Measurements from ENCODE around the gene CD80. TPM values are rescaled to one million over a fixed set of nuclear protein-coding genes. Genes with fewer than 3 reads are reported as not detected.

The CD80 gene
- total and polyA plus RNA-seq, 2 donors, result 3.3 to 6.2 TPM

DNA sequence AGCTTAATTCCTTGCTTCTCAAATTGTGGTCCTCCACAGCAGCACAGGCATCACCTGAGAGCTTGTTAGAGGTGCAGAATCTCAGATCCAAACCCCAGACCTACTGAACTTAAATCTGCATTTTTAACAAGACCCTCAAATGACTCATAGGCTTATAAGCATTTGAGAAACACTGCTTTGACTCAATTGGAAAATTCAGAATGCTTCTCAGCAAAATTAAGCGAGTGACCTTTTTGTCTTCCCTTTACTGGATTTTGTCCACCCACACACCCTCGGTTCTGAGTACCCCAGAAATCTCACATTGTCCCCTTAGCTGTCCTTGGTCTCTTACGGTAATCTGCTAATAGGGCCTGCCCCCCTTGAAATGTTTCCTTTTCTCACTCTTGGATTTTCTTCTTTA, 17.9 kb downstream of the CD80 start:
- Histone ChIP-seq H3K27ac (ENCODE audit: low read depth in 1 of 2, low read length in 1 of 2) (no peak overlapping the region), H3K4me1 (ENCODE audit: control insufficient read depth in 2 of 2, insufficient read depth in 2 of 2, low read length in 2 of 2) (no peaks in the 10 kb centered on the region), H3K27me3 (ENCODE audit: control insufficient read depth in 2 of 2, insufficient read depth in 1 of 2, low read length in 1 of 2) (no peaks in the 10 kb centered on the region), H3K4me3 (ENCODE audit: low read length in 2 of 2) (no peak overlapping the region), H3K36me3 (ENCODE audit: control insufficient read depth in 2 of 2, insufficient read depth in 2 of 2, low read length in 1 of 2) (no peaks in the 10 kb centered on the region), H3K9me3 (ENCODE audit: control insufficient read depth in 2 of 2, insufficient read depth in 1 of 2, low read length in 1 of 2) (no peaks in the 10 kb centered on the region)
- 95% methylated on average over 3 of the region's 3 CpGs for WGBS
- DNase-seq (ENCODE audit: low read depth in 6 of 9, low spot score in 9 of 9), result no peak

- Histone ChIP-seq H3K27me3 (ENCODE audit: control insufficient read depth in 2 of 2, insufficient read depth in 1 of 2, low read length in 1 of 2) (no peaks in the 10 kb centered on the region), H3K9me3 (ENCODE audit: control insufficient read depth in 2 of 2, insufficient read depth in 1 of 2, low read length in 1 of 2) (no peaks in the 10 kb centered on the region), H3K27ac (ENCODE audit: low read depth in 1 of 2, low read length in 1 of 2) (no peak overlapping the region), H3K4me1 (ENCODE audit: control insufficient read depth in 2 of 2, insufficient read depth in 2 of 2, low read length in 2 of 2) (no peaks in the 10 kb centered on the region), H3K4me3 (ENCODE audit: low read length in 2 of 2) (no peak overlapping the region), H3K36me3 (ENCODE audit: control insufficient read depth in 2 of 2, insufficient read depth in 2 of 2, low read length in 1 of 2) (no peaks in the 10 kb centered on the region)
- 97% methylated on average over 1 of the region's 1 CpG for WGBS
- DNase-seq (ENCODE audit: low read depth in 6 of 9, low spot score in 9 of 9), result no peak
Observed at GRCh38 chr3:119538772-119539171, 20.6 kb downstream of the CD80 start.

DNA sequence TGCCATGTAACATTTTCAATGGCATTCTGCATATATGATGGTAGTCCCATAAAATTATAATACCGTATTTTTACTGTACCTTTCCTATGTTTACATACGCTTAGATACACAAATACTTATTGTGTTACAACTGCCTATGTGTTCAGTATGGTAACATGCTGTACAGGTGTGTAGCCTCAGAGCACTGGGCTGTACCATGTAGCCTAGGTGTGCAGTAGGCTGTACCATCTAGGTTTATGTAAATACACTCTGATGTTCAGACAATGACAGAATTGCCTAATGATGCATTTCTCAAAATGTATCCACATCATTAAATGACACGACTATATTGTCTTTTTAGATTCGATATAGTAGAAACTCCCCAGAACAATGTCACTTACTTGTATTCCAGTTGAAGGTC, 22.7 kb downstream of the CD80 start:
- no peak overlapping the region for H3K4me3 ChIP-seq (ENCODE audit: low read length in 2 of 2)
- no peak overlapping the region for H3K27ac ChIP-seq (ENCODE audit: low read depth in 1 of 2, low read length in 1 of 2)
- no peak for DNase-seq (ENCODE audit: low read depth in 6 of 9, low spot score in 9 of 9)
- no peaks in the 10 kb centered on the region for H3K9me3 ChIP-seq (ENCODE audit: control insufficient read depth in 2 of 2, insufficient read depth in 1 of 2, low read length in 1 of 2)
- whole genome bisulfite sequencing, result 98% methylated on average over 4 of the region's 4 CpGs
- no peaks in the 10 kb centered on the region for H3K27me3 ChIP-seq (ENCODE audit: control insufficient read depth in 2 of 2, insufficient read depth in 1 of 2, low read length in 1 of 2)
- H3K4me1 ChIP-seq (ENCODE audit: control insufficient read depth in 2 of 2, insufficient read depth in 2 of 2, low read length in 2 of 2), result no peaks in the 10 kb centered on the region
- H3K36me3 ChIP-seq (ENCODE audit: control insufficient read depth in 2 of 2, insufficient read depth in 2 of 2, low read length in 1 of 2), result no peaks in the 10 kb centered on the region

GRCh38 chr3:119534296-119534695, 25.1 kb downstream of the CD80 start:
- Histone ChIP-seq H3K9me3 (ENCODE audit: control insufficient read depth in 2 of 2, insufficient read depth in 1 of 2, low read length in 1 of 2) (no peaks in the 10 kb centered on the region), H3K27ac (ENCODE audit: low read depth in 1 of 2, low read length in 1 of 2) (no peak overlapping the region), H3K36me3 (ENCODE audit: control insufficient read depth in 2 of 2, insufficient read depth in 2 of 2, low read length in 1 of 2) (no peaks in the 10 kb centered on the region), H3K4me1 (ENCODE audit: control insufficient read depth in 2 of 2, insufficient read depth in 2 of 2, low read length in 2 of 2) (no peaks in the 10 kb centered on the region), H3K27me3 (ENCODE audit: control insufficient read depth in 2 of 2, insufficient read depth in 1 of 2, low read length in 1 of 2) (no peaks in the 10 kb centered on the region), H3K4me3 (ENCODE audit: low read length in 2 of 2) (no peak overlapping the region)
- DNase-seq (ENCODE audit: low read depth in 6 of 9, low spot score in 9 of 9), result no peak
- WGBS, result 100% methylated on average over 1 of the region's 1 CpG

GRCh38 chr3:119531151-119531550, 28.3 kb downstream of the CD80 start:
- Histone ChIP-seq H3K27ac (ENCODE audit: low read depth in 1 of 2, low read length in 1 of 2) (no peak overlapping the region), H3K27me3 (ENCODE audit: control insufficient read depth in 2 of 2, insufficient read depth in 1 of 2, low read length in 1 of 2) (no peaks in the 10 kb centered on the region), H3K9me3 (ENCODE audit: control insufficient read depth in 2 of 2, insufficient read depth in 1 of 2, low read length in 1 of 2) (no peaks in the 10 kb centered on the region), H3K36me3 (ENCODE audit: control insufficient read depth in 2 of 2, insufficient read depth in 2 of 2, low read length in 1 of 2) (no peaks in the 10 kb centered on the region), H3K4me1 (ENCODE audit: control insufficient read depth in 2 of 2, insufficient read depth in 2 of 2, low read length in 2 of 2) (no peaks in the 10 kb centered on the region), H3K4me3 (ENCODE audit: low read length in 2 of 2) (no peak overlapping the region)
- no peak for DNase-seq (ENCODE audit: low read depth in 6 of 9, low spot score in 9 of 9)
- 96% methylated on average over 4 of the region's 4 CpGs for WGBS

DNA sequence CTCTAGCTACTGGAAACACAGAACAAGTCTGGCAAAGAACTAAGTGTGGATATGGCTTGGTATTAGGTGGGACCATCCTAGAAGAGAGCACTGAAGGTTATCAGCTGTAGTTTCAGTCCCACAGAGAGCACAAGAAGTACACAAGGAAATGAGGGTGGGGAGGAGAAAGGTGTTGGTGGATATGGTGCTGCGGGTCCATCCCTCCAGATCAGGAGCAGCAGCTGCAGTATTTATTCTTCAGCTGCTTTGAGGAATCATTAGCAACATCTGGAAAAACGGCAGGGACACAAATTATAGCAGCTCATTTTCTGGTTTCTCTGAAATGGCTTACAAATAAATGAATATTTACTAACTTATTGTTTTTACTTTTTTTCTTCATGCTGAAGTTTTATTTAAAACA, 29.0 kb downstream of the CD80 start:
- no peak for DNase-seq (ENCODE audit: low read depth in 6 of 9, low spot score in 9 of 9)
- Histone ChIP-seq H3K9me3 (ENCODE audit: control insufficient read depth in 2 of 2, insufficient read depth in 1 of 2, low read length in 1 of 2) (no peaks in the 10 kb centered on the region), H3K36me3 (ENCODE audit: control insufficient read depth in 2 of 2, insufficient read depth in 2 of 2, low read length in 1 of 2) (no peaks in the 10 kb centered on the region), H3K27me3 (ENCODE audit: control insufficient read depth in 2 of 2, insufficient read depth in 1 of 2, low read length in 1 of 2) (no peaks in the 10 kb centered on the region), H3K4me3 (ENCODE audit: low read length in 2 of 2) (no peak overlapping the region), H3K4me1 (ENCODE audit: control insufficient read depth in 2 of 2, insufficient read depth in 2 of 2, low read length in 2 of 2) (no peaks in the 10 kb centered on the region), H3K27ac (ENCODE audit: low read depth in 1 of 2, low read length in 1 of 2) (no peak overlapping the region)
- WGBS, result 97% methylated on average over 2 of the region's 2 CpGs

GRCh38 chr3:119529883-119530282, 29.5 kb downstream of the CD80 start:
- H3K4me3 ChIP-seq (ENCODE audit: low read length in 2 of 2), result no peak overlapping the region

GRCh38 chr3:119527714-119528113, 31.7 kb downstream of the CD80 start:
- H3K4me1 ChIP-seq (ENCODE audit: control insufficient read depth in 2 of 2, insufficient read depth in 2 of 2, low read length in 2 of 2), result no peaks in the 10 kb centered on the region
- WGBS, result 98% methylated on average over 5 of the region's 5 CpGs
- DNase-seq (ENCODE audit: low read depth in 6 of 9, low spot score in 9 of 9), result no peak
- no peaks in the 10 kb centered on the region for H3K27me3 ChIP-seq (ENCODE audit: control insufficient read depth in 2 of 2, insufficient read depth in 1 of 2, low read length in 1 of 2)
- H3K4me3 ChIP-seq (ENCODE audit: low read length in 2 of 2), result no peak overlapping the region
- H3K9me3 ChIP-seq (ENCODE audit: control insufficient read depth in 2 of 2, insufficient read depth in 1 of 2, low read length in 1 of 2), result no peaks in the 10 kb centered on the region
- no peak overlapping the region for H3K27ac ChIP-seq (ENCODE audit: low read depth in 1 of 2, low read length in 1 of 2)
- H3K36me3 ChIP-seq (ENCODE audit: control insufficient read depth in 2 of 2, insufficient read depth in 2 of 2, low read length in 1 of 2), result peaks cover 4 to 15% of the 10 kb centered on the region in 2 donors

More at GRCh38 chr3:119529883-119530282, 29.5 kb downstream of the CD80 start:
- DNase-seq (ENCODE audit: low read depth in 6 of 9, low spot score in 9 of 9), result no peak
- H3K9me3 ChIP-seq (ENCODE audit: control insufficient read depth in 2 of 2, insufficient read depth in 1 of 2, low read length in 1 of 2), result no peaks in the 10 kb centered on the region
- H3K36me3 ChIP-seq (ENCODE audit: control insufficient read depth in 2 of 2, insufficient read depth in 2 of 2, low read length in 1 of 2), result peaks cover 0 to 3% of the 10 kb centered on the region in 2 donors
- H3K27me3 ChIP-seq (ENCODE audit: control insufficient read depth in 2 of 2, insufficient read depth in 1 of 2, low read length in 1 of 2), result no peaks in the 10 kb centered on the region
- no peak overlapping the region for H3K27ac ChIP-seq (ENCODE audit: low read depth in 1 of 2, low read length in 1 of 2)
- H3K4me1 ChIP-seq (ENCODE audit: control insufficient read depth in 2 of 2, insufficient read depth in 2 of 2, low read length in 2 of 2), result no peaks in the 10 kb centered on the region

DNA sequence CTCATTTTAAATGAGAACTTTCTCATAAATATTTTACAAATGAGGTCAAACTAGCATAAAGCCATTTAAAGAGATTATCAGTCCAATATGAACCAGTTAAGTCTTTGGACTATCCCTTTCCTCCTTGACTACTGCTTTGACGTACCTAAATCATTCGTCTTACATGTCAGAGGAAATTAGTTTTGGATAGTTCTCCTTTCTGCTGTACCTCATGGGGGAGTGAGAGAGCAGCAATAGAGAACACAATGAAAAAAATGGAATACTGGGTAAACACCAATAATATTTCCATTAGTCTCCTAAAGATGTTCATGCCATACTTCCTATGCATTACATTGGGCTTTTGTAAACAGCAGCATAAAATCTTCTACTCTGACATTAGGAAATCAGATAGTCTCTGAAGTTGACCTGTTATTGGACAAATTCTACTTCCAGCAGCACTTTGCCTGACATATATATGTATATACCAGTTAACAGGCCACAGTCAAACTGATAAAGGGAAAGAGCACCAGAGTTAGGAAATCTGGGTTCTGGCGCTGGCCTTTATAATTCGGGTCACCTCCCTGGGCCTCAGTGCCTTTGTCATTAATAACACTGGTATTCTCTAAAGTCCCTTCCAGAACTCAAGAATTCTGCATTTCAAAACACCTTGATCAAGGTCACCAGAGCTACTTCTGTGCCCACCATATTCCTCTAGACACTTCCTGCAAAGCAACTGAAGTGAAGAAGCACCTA, 34.3 kb downstream of the CD80 start:
- H3K27ac ChIP-seq (ENCODE audit: low read depth in 1 of 2, low read length in 1 of 2), result no peak overlapping the region
- H3K9me3 ChIP-seq (ENCODE audit: control insufficient read depth in 2 of 2, insufficient read depth in 1 of 2, low read length in 1 of 2), result no peaks in the 10 kb centered on the region
- H3K4me1 ChIP-seq (ENCODE audit: control insufficient read depth in 2 of 2, insufficient read depth in 2 of 2, low read length in 2 of 2), result no peaks in the 10 kb centered on the region
- no peaks in the 10 kb centered on the region for H3K27me3 ChIP-seq (ENCODE audit: control insufficient read depth in 2 of 2, insufficient read depth in 1 of 2, low read length in 1 of 2)
- H3K4me3 ChIP-seq (ENCODE audit: low read length in 2 of 2), result no peak overlapping the region
- peaks cover 7 to 35% of the 10 kb centered on the region in 2 donors for H3K36me3 ChIP-seq (ENCODE audit: control insufficient read depth in 2 of 2, insufficient read depth in 2 of 2, low read length in 1 of 2)
- DNase-seq (ENCODE audit: low read depth in 6 of 9, low spot score in 9 of 9), result no peak
- 83% methylated on average over 4 of the region's 4 CpGs for WGBS

All from thymus (tissue), 11 donors.